OCI-LY7 (cell line): Measurements from ENCODE around the gene CLEC18C. TPM values are rescaled to one million over a fixed set of nuclear protein-coding genes. Genes with fewer than 3 reads are reported as not detected.

Source experiments
- BruUV-seq: library from RNA; stranded (reverse); fragments of 400-500 nt; replicated peaks from 2 replicates; lab custom pipeline; 2021; lab: Mats Ljungman, UMichigan
- CTCF ChIA-PET: fragments of 300-600 bp; sonication (Branson Sonifier 250); formaldehyde crosslinking; loops from one replicate; lab custom pipeline; 2022; ENCODE audit warnings: antibody characterized with exemption; ENCODE audit not compliant: unreplicated experiment; lab: Charles Lee
- POLR2A ChIA-PET: fragments of 300-600 bp; sonication (Branson Sonifier 250); formaldehyde crosslinking; loops from one replicate; lab custom pipeline; 2022; ENCODE audit warnings: antibody characterized with exemption; lab: Charles Lee
- DNase-seq: peaks from one replicate; pipeline ENCODE4 v3.0.0-alpha.2; 2015; ENCODE audit warnings: low spot score
- H2AFZ ChIP-seq: fragments of 200-600 bp; sonication (generic), shearing (Covaris generic); 2 replicates; pipeline ENCODE4 v1.6.1; 2014; ENCODE audit warnings: mild to moderate bottlenecking, antibody characterized with exemption, low read length, moderate library complexity
- H3K27ac ChIP-seq: fragments of 200-600 bp; sonication (generic); 2 replicates; pipeline ENCODE4 v1.5.1; 2014; ENCODE audit warnings: mixed run types, low read depth, mild to moderate bottlenecking, moderate library complexity, low read length, inconsistent platforms; ENCODE audit not compliant: poor library complexity, severe bottlenecking
- H3K36me3 ChIP-seq: fragments of 200-600 bp; sonication (generic); 2 replicates; pipeline ENCODE4 v1.6.1; 2014; ENCODE audit warnings: mild to moderate bottlenecking, antibody characterized with exemption, low read length, moderate library complexity, mixed read lengths; ENCODE audit not compliant: insufficient read depth
- H3K4me1 ChIP-seq: fragments of 200-600 bp; sonication (generic); 2 replicates; pipeline ENCODE4 v1.5.1; 2014; ENCODE audit warnings: mild to moderate bottlenecking, low read length; ENCODE audit not compliant: insufficient read depth, poor library complexity, severe bottlenecking
- H3K4me2 ChIP-seq: fragments of 200-600 bp; sonication (generic); 2 replicates; pipeline ENCODE4 v1.6.1; 2014; ENCODE audit warnings: mild to moderate bottlenecking, low read length
- H3K4me3 ChIP-seq: fragments of 200-600 bp; sonication (generic); 2 replicates; pipeline ENCODE4 v1.5.1; 2014; ENCODE audit warnings: mild to moderate bottlenecking, low read depth, low read length; ENCODE audit not compliant: poor library complexity, severe bottlenecking
- H3K79me2 ChIP-seq: fragments of 200-600 bp; sonication (generic); 2 replicates; pipeline ENCODE4 v1.6.1; 2016; ENCODE audit warnings: low read depth, mild to moderate bottlenecking, low read length, moderate library complexity, mixed read lengths; ENCODE audit not compliant: insufficient read depth
- H3K9me2 ChIP-seq: fragments of 200-600 bp; sonication (generic); 2 replicates; pipeline ENCODE4 v1.6.1; 2016; ENCODE audit warnings: mild to moderate bottlenecking, low read length, mixed read lengths; ENCODE audit not compliant: insufficient read depth
- H3K9me3 ChIP-seq: fragments of 200-600 bp; sonication (generic); 2 replicates; pipeline ENCODE4 v1.6.1; 2014; ENCODE audit warnings: mild to moderate bottlenecking, mixed run types, low read length, mixed read lengths
- H4K20me1 ChIP-seq: fragments of 200-600 bp; sonication (generic); 2 replicates; pipeline ENCODE4 v1.6.1; 2014; ENCODE audit warnings: mild to moderate bottlenecking, antibody characterized with exemption, low read length, moderate library complexity, mixed read lengths; ENCODE audit not compliant: insufficient read depth
- EZH2phosphoT487 ChIP-seq: fragments of 200-600 bp; sonication (generic); IDR thresholded peaks from 2 replicates; pipeline ENCODE4 v1.6.1; 2018; ENCODE audit warnings: low read depth, borderline replicate concordance, mild to moderate bottlenecking, mixed run types, antibody characterized with exemption, low read length, moderate library complexity, mixed read lengths
- intact Hi-C: fragments of 100-400 bp; cut with micrococcal nuclease; formaldehyde crosslinking; loops from one replicate; pipeline ENCODE4 v1.10.0; 2022; ENCODE audit not compliant: unreplicated experiment
- total RNA-seq, 2 experiments: library from RNA; depleted of rRNA in 1 of 2; stranded (reverse); fragments of >200 nt in 1 of 2; shearing (Covaris generic) in 1 of 2; gene quantifications; 2 replicates each; pipeline ENCODE4 v1.2.3, GENCODE V29; 2014 to 2022
- TF ChIP-seq, protein P1 (sequence below): fragments of 200-600 bp; sonication (generic); conservative IDR thresholded peaks from 2 replicates; pipeline ENCODE4 v1.5.1; 2014; ENCODE audit warnings: mild to moderate bottlenecking, antibody characterized with exemption, low read length, moderate library complexity, mixed read lengths

Gene CLEC18C
- total RNA-seq, 2 experiments from 2014 or later: not detected

DNA sequence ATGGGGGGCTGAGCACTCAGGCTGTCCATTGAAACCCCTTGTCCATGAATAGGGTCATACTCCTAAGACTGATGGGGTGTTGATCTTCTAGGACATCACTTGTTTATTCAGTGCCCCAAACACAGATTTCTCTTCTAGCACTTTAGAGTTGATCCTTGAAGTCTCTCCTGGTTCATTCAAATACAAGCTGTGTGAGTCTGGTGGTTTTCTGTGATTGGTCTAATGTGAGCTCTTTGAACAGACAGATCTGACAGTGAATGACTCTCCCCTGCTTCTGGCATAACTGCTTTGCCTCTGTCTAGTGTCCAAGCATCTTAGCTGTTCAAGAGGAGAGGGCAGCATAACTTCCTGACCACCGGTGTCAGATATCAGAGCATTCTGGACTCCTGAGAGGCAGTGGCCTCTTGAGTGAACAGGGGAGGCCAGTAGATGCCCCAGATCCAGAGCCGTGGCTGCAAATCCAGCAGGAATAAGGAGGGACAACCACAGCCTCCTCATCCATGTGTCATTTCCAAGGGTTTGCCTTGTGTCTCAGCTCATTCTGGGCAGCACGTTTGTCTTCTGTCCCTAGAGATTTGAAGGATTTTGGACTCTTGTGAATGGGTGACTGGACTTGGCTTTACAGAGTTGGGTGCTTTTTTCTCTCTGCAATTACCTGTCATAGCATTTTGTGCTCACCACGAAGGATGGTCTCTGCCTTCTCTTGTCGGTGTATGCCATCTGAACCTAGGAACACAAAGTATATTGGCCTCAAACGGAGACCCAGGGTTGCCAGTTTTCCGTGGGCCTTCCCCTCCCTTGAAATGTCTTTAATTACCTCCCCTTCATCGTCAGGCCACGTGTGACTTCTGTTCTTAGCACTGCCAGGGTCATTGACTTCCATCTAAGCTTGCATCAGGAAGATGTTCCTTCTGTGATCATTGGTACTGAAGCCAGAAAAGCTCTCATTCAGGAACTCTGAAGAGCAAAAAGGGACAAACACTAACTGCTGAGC, 13.9 kb upstream of the CLEC18C start:
- ChIA-PET POLR2A (no interaction called here), CTCF (no interaction called here)
- no peak for DNase-seq
- TF ChIP-seq, protein P1, sequence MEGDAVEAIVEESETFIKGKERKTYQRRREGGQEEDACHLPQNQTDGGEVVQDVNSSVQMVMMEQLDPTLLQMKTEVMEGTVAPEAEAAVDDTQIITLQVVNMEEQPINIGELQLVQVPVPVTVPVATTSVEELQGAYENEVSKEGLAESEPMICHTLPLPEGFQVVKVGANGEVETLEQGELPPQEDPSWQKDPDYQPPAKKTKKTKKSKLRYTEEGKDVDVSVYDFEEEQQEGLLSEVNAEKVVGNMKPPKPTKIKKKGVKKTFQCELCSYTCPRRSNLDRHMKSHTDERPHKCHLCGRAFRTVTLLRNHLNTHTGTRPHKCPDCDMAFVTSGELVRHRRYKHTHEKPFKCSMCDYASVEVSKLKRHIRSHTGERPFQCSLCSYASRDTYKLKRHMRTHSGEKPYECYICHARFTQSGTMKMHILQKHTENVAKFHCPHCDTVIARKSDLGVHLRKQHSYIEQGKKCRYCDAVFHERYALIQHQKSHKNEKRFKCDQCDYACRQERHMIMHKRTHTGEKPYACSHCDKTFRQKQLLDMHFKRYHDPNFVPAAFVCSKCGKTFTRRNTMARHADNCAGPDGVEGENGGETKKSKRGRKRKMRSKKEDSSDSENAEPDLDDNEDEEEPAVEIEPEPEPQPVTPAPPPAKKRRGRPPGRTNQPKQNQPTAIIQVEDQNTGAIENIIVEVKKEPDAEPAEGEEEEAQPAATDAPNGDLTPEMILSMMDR: no peak
- TF ChIP-seq EZH2phosphoT487: no peak
- Histone ChIP-seq H3K9me2 (no peaks in the 10 kb centered on the region), H4K20me1 (no peaks in the 10 kb centered on the region), H3K9me3 (no peaks in the 10 kb centered on the region), H3K36me3 (peaks cover 74% of the 10 kb centered on the region), H3K27ac (no peak overlapping the region), H3K79me2 (no peaks in the 10 kb centered on the region), H3K4me3 (no peak overlapping the region), H2AFZ (no peak overlapping the region), H3K4me1 (no peaks in the 10 kb centered on the region), H3K4me2 (no peak overlapping the region)
- intact Hi-C loops: no loop called here
- BruUV-seq: no TSS peak

DNA sequence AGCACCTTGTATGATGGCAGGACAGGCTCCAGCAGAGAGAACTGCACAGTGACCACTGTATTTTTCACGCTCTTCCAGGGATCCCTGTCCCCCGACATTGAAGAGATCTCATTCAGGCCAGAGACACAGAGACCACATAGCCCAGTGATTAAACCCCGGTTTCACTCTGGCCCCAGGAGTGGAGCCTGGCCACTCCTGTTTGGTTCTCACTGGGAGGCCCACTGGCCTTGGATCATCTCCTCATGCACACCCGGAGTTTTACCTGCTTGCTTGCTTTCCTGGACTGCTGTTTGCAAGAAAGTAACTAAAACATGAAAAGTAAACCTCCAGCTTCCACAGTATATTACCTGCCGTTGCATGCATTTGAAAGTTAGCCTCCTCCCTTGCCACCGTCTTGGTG, 13.2 kb upstream of the CLEC18C start:
- Histone ChIP-seq H3K9me3 (no peaks in the 10 kb centered on the region), H3K79me2 (no peaks in the 10 kb centered on the region), H3K36me3 (peaks cover 67% of the 10 kb centered on the region), H2AFZ (no peak overlapping the region), H3K27ac (no peak overlapping the region), H4K20me1 (no peaks in the 10 kb centered on the region), H3K4me1 (no peaks in the 10 kb centered on the region), H3K9me2 (no peaks in the 10 kb centered on the region), H3K4me2 (no peak overlapping the region), H3K4me3 (no peak overlapping the region)
- intact Hi-C loops: no loop called here
- DNase-seq: no peak
- ChIA-PET CTCF (no interaction called here), POLR2A (interaction anchor here (0.7 kb wide), 1 partner anchor 188 kb away, joined by 6 read pairs; no protein-coding TSS in a partner anchor)
- BruUV-seq: no TSS peak
- no peak for TF ChIP-seq EZH2phosphoT487
- TF ChIP-seq, protein P1: no peak

DNA sequence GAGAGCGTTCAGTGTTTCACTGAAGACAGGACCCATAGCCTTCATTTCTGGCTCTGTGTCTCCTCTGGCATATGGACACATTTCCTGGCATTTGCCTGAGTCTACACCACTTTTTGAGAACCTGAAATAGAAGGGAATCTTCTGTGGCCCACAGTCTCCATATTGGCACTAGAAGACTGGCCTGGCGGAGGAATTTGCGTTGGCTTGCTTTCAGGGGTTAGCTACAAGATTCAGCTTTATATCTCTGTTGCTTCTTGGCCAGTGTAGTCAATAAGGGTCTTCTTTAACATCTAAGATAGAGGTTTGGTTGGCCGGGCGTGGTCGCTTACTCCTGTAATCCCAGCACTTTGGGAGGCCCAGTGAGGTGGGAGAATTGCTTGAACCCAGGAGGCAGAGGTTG, 12.8 kb upstream of the CLEC18C start:
- Histone ChIP-seq H3K9me3 (no peaks in the 10 kb centered on the region), H3K4me3 (no peak overlapping the region), H4K20me1 (no peaks in the 10 kb centered on the region), H2AFZ (no peak overlapping the region), H3K4me1 (no peaks in the 10 kb centered on the region), H3K27ac (no peak overlapping the region), H3K9me2 (no peaks in the 10 kb centered on the region), H3K4me2 (no peak overlapping the region), H3K79me2 (no peaks in the 10 kb centered on the region), H3K36me3 (peaks cover 63% of the 10 kb centered on the region)
- no peak for TF ChIP-seq EZH2phosphoT487
- TF ChIP-seq, protein P1: no peak
- BruUV-seq: no TSS peak
- intact Hi-C loops: no loop called here
- ChIA-PET POLR2A (interaction anchor here (0.7 kb wide), 1 partner anchor 188 kb away, joined by 6 read pairs; no protein-coding TSS in a partner anchor), CTCF (no interaction called here)
- DNase-seq: no peak
